C4-2B (cell line): ENCODE measurements around the gene MESP2.

Source experiments
- H3K27ac ChIP-seq: fragments of 450-650 bp; 2 replicates; pipeline ENCODE4 v1.5.1; 2017
- ZFX ChIP-seq: fragments of 450-650 bp; IDR thresholded peaks from 2 replicates; pipeline ENCODE4 v1.6.1; 2017
- TF ChIP-seq, protein P1 (sequence below): fragments of 450-650 bp; conservative IDR thresholded peaks from 2 replicates; pipeline ENCODE4 v1.5.1; 2017; ENCODE audit warnings: mild to moderate bottlenecking

The MESP2 gene

DNA sequence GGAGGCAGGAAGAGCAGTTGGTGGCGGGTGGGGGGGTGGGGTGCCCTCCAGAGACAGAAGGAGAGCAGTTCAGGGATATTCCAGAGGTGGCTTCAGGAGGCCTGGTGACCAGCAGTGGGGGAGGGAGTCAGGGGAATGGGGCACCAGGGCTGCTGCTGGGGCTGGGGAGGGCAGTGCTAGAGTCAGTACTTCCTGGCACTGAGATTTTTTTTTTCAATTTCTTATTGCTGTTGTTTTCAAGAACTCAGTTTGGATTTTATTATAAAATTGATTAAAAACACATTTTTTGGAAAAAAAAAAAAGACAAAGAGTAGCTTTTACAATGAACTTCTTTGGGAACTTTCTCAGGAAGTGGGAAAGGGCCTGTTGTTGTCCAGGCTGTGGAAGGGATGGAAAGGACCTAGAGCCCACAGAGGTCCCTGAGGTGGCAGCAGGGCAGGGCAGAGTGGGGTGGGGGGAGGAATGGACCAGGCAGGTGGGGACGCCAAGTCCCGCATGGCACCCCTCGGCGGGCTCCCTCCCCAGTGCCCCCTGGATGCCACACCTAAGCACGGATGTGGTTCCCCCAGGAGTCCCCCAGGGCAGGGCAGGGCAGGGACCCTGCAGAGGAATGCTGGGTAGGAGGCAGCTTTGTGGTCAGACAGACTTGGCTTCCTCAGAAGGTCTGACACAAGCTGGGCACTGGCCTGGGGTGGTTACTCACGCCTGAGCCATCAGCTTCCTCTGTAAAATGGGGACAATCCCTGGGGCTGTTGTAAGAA lies 47.0 kb downstream of the MESP2 start:
- no peak overlapping the region for H3K27ac ChIP-seq
- TF ChIP-seq, protein P1, sequence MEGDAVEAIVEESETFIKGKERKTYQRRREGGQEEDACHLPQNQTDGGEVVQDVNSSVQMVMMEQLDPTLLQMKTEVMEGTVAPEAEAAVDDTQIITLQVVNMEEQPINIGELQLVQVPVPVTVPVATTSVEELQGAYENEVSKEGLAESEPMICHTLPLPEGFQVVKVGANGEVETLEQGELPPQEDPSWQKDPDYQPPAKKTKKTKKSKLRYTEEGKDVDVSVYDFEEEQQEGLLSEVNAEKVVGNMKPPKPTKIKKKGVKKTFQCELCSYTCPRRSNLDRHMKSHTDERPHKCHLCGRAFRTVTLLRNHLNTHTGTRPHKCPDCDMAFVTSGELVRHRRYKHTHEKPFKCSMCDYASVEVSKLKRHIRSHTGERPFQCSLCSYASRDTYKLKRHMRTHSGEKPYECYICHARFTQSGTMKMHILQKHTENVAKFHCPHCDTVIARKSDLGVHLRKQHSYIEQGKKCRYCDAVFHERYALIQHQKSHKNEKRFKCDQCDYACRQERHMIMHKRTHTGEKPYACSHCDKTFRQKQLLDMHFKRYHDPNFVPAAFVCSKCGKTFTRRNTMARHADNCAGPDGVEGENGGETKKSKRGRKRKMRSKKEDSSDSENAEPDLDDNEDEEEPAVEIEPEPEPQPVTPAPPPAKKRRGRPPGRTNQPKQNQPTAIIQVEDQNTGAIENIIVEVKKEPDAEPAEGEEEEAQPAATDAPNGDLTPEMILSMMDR: no peak
- no peak for TF ChIP-seq ZFX

DNA sequence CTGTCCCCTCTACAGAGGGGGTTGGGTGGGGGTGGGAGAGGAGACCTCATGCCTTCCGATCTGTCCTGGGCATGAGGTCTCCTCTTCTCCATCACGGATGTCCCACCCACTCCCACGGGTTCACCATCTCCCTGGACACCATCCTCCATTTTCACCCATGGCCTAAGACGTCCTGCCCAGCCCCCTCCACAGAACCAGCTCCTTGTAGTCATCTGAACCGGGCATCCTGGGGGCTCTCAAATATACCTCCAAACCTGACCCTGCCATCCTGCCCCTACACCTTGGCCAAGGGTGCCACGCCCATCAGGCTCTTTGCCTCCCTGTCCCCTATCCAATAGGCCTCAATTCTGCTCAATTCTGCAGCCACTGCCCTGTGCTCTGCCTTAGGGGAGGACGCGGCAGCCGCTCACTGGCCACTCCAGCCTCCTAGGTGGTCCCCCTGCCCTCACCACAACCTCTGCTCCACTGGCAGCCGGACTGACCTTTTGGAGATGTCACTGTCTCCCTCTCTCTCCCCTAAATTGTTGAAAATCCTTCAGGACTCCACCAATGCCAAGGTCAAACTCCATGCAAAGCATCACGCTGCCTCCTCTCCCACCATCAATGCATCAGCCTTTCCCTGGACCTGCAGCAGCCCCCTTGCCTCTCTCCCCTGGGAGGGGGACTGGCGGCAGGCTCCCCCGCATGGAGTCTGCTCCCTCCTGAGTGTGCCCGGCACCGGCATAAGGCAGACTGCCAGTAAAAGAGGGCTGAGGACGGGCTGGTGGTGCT lies 47.9 kb downstream of the MESP2 start:
- TF ChIP-seq, protein P1: no peak
- no peak for TF ChIP-seq ZFX

DNA sequence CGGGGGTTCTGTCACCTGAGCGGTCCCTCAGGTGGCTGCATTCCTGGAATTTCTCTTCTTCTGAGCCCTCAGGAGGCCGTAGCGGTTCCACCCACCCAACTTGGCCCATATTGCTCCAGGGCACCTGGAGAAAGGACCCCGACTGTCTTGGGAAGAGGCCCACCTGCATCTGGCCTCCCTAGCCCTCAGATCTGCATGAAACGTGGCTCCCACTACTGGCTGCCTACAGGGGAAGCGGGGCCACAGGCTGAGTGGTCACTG lies 48.4 kb downstream of the MESP2 start:
- TF ChIP-seq, protein P1: no peak
- TF ChIP-seq ZFX: no peak
- no peak overlapping the region for H3K27ac ChIP-seq

More for the DNA sequence above, 47.9 kb downstream of the MESP2 start:
- no peak overlapping the region for H3K27ac ChIP-seq

DNA sequence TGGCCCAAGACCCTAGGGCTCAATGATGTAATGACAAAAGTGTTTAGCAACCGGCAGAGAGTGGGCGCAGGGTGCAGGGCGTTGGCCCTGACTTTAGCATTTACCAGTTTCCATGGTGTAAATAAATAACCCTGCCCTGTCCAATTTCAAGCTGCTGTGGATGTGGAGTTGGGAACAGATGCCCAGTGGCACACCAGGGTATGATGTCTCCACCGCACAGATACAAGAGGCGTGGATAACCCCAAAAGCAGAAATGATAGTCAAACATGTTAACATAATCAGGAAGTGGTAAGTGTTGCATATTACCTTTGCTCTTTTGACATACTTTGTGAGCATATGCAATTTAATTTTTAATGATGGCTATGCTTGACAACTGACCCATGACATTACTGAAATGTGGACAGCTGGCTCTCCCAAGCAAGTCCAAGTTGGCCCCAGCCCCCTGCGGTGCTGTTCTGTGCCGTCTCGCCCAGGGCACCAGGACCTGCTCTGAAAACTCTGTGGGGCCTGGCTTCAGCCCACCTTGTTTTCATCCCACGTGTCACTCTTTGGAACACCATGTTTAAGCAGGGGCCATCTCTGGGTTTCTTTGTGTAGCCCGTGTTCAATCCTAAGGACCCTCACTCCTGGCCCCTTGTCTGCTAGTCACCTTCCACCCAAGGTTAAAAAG lies 49.3 kb downstream of the MESP2 start:
- TF ChIP-seq ZFX: no peak
- TF ChIP-seq, protein P1: no peak
- no peak overlapping the region for H3K27ac ChIP-seq

GRCh38 chr15:89826671-89827655 lies 50.8 kb downstream of the MESP2 start:
- no peak for TF ChIP-seq ZFX
- TF ChIP-seq, protein P1: no peak
- H3K27ac ChIP-seq: peak overlapping the region; percentile 69

DNA sequence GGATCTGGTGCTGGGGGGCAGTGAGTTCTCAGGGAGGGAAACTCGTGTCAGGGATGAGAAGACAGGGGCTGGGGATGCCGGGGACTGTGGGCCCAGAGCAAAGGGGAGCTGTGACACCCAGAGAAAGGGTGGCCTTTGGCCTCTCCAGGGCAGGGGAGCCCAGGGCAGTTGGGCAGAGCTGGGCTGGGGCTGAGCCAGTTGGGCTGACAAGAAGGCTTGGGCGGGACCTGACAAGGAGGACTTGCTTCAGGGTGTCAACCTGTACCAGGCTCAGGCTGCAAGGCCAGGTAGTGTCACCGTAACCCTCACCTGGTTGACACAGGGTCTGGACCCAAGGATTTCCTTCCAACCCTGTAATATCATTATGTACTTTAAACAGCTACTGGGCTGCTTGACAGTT lies 51.7 kb downstream of the MESP2 start:
- TF ChIP-seq, protein P1: no peak
- no peak for TF ChIP-seq ZFX
- peak overlapping the region; percentile 69 for H3K27ac ChIP-seq
